Measurements from ENCODE around the gene PIK3R6.

- TF ChIP-seq YY1 (IDR thresholded peaks at IDR 0.05; ENCODE audit: low read depth, low read length) (no peak), TCF7 (IDR thresholded peaks at IDR 0.05; ENCODE audit: borderline replicate concordance) (no peak)
Measured at GRCh38 chr17:8782176-8782575, 85.3 kb downstream of the PIK3R6 start.

Data from GM12878 (cell line).